Gastroesophageal sphincter (tissue), 3 donors: ENCODE measurements around the gene LIMS1.
"Not testable (repeated sequence)": the region's sequence is repeated elsewhere in the genome, so short reads cannot be mapped to it uniquely, and the experiment has no call there.

ENCODE experiments used
- POLR2A ChIP-seq, 2 donors: fragments of 450-650 bp; IDR thresholded peaks; one replicate each; pipeline ENCODE4 v1.6.1; 2017; ENCODE audit warnings: antibody characterized with exemption in 2 of 2, mild to moderate bottlenecking in 2 of 2, moderate library complexity in 1 of 2
- POLR2AphosphoS5 ChIP-seq: sonication (generic); formaldehyde crosslinking; IDR thresholded peaks from one replicate; pipeline ENCODE4 v1.6.1; 2017; ENCODE audit warnings: antibody characterized with exemption
- TF ChIP-seq, protein P1 (sequence below), 4 experiments: fragments of 200-600 bp in 2 of 4; fragments of 450-650 bp in 2 of 4; sonication (generic) in 1 of 4; IDR thresholded peaks; one replicate each; pipeline ENCODE4 v1.5.1; 2017 to 2019; ENCODE audit warnings: antibody characterized with exemption in 4 of 4, mild to moderate bottlenecking in 2 of 4, moderate library complexity in 2 of 4

DNA sequence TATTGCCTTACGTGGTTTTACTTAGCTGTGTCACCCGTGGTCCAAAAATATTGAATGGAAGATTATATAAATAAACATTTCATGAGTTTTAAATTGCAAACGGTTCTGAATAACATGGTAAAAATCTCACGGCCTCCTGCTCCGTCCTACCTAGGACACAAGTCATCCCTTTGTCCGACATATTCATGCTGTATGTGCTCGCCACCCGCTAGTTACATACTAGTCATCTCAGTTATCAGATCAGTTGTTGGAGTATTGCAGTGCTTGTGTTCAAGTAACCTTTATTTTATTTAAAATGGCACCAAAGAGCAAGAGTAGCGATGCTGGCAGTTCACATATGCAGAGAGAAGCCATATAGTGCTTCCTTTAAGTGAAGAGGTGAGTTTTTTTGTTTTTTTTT, 191.8 kb downstream of the LIMS1 start:
- TF ChIP-seq, protein P1, sequence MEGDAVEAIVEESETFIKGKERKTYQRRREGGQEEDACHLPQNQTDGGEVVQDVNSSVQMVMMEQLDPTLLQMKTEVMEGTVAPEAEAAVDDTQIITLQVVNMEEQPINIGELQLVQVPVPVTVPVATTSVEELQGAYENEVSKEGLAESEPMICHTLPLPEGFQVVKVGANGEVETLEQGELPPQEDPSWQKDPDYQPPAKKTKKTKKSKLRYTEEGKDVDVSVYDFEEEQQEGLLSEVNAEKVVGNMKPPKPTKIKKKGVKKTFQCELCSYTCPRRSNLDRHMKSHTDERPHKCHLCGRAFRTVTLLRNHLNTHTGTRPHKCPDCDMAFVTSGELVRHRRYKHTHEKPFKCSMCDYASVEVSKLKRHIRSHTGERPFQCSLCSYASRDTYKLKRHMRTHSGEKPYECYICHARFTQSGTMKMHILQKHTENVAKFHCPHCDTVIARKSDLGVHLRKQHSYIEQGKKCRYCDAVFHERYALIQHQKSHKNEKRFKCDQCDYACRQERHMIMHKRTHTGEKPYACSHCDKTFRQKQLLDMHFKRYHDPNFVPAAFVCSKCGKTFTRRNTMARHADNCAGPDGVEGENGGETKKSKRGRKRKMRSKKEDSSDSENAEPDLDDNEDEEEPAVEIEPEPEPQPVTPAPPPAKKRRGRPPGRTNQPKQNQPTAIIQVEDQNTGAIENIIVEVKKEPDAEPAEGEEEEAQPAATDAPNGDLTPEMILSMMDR (IDR thresholded peaks at IDR 0.05): not testable (repeated sequence)
- not testable (repeated sequence) for TF ChIP-seq POLR2A (IDR thresholded peaks at IDR 0.05); POLR2AphosphoS5
